Measurements from ENCODE around the gene NRP1.

NRP1 gene

DNA sequence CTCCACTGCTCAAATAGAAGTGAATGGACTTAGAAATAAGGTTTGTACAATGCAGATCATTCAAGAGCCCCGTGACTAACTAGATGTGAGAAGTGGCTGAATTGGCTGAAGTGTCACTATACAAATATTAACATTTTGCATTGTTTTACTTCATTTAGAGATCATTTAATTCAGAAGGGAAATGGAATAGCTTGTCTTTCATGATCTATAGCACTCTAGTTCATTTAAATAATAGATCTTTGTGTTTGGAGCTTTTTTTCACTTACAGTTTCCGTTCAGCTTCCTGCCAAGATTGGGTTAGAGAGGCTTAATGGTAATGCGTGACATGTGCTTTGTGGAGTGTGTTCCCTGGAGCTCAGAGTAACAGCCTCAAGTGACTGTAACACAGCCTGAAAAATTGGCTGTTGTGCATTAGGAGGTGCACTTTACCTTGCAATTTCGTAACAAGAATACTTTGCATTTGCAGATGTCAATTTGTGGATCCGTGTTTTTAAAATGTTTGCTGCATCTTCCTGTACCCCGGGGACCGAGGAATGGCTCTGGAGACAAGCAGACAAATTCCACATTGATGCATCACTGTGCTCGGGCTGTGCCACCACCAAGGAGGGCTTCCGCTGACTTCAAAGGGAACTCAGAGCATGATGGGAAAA is 170.3 kb downstream of the NRP1 start:
- H3K4me3 ChIP-seq (ENCODE audit: low read length) = no peak overlapping the region
- DNase-seq (ENCODE audit: low read depth) = peak; percentile 55
- TF ChIP-seq, protein P1, sequence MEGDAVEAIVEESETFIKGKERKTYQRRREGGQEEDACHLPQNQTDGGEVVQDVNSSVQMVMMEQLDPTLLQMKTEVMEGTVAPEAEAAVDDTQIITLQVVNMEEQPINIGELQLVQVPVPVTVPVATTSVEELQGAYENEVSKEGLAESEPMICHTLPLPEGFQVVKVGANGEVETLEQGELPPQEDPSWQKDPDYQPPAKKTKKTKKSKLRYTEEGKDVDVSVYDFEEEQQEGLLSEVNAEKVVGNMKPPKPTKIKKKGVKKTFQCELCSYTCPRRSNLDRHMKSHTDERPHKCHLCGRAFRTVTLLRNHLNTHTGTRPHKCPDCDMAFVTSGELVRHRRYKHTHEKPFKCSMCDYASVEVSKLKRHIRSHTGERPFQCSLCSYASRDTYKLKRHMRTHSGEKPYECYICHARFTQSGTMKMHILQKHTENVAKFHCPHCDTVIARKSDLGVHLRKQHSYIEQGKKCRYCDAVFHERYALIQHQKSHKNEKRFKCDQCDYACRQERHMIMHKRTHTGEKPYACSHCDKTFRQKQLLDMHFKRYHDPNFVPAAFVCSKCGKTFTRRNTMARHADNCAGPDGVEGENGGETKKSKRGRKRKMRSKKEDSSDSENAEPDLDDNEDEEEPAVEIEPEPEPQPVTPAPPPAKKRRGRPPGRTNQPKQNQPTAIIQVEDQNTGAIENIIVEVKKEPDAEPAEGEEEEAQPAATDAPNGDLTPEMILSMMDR (conservative IDR thresholded peaks at IDR 0.05; ENCODE audit: low read length) = no peak

DNA sequence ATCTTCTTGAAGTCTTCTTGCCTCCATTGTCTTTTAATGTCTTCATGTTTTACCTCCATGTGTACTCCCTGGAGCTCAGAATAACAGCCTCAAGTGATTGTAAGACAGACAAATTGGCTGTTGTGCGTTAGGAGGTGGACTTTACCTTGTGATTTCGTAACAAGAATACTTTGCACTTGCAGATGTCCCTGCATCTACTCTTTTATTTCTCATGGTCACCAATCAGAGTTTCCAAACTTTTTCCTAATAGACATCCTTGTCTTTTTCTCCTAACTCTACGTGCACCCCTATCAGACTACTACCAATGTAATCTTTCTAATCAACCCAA is 172.3 kb downstream of the NRP1 start:
- TF ChIP-seq, protein P1 (conservative IDR thresholded peaks at IDR 0.05; ENCODE audit: low read length) = no peak
- H3K4me3 ChIP-seq (ENCODE audit: low read length) = no peak overlapping the region
- no peak for DNase-seq (ENCODE audit: low read depth)

DNA sequence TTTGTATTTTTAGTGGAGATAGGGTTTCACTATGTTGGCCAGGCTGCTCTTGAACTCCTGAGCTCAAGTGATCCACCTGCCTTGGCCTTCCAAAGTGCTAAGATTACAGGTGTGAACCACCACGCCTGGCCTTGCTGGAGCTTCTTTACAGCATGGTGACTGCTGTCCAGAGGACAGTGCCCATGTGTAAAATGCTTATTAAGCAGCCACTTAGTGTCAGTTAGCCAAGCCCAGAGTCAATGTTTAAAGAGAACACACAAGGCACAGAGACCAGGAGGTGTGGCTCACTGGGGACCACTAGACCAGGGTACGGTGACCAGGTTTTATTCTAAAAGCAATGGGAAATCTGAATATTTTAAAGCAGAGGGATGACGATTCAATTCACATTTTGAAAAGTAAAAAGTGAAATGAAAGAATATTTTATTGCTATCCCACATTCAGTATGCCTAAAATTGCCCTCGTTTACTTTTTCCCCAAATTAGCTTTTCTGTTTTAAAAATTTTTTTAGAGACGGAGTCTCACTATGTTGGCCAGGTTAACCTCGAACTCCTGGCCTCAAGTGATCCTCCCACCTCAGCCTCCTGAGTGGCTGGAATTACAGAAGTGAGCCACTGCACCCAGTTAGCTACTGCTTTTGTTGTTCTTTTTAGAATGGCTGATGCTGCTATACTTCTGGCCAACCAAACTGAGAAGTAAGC is 172.8 kb downstream of the NRP1 start:
- DNase-seq (ENCODE audit: low read depth) = no peak

DNA sequence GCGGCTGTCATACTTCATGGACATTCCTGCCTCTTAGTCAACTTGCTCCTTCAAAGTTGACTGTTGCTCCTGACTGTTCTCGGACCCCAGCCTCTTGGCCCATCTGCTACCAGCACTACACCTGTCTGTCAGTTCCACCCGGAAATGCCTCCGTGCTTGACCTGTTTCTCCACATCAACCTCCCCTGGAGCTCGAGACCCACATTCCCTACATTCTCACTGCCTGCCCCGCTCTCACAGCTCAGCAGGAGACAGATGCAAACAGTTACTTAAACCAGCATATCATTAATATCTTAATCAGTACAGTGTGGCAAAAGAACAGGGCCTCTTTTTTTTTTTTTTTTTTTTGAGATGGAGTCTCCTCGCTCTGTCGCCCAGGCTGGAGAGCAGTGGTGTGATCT is 174.3 kb downstream of the NRP1 start:
- H3K4me3 ChIP-seq (ENCODE audit: low read length) = no peak overlapping the region
- TF ChIP-seq, protein P1 (conservative IDR thresholded peaks at IDR 0.05; ENCODE audit: low read length) = no peak
- no peak for DNase-seq (ENCODE audit: low read depth)

More for the DNA sequence above, 172.8 kb downstream of the NRP1 start:
- no peak overlapping the region for H3K4me3 ChIP-seq (ENCODE audit: low read length)
- TF ChIP-seq, protein P1 (conservative IDR thresholded peaks at IDR 0.05; ENCODE audit: low read length) = no peak

DNA sequence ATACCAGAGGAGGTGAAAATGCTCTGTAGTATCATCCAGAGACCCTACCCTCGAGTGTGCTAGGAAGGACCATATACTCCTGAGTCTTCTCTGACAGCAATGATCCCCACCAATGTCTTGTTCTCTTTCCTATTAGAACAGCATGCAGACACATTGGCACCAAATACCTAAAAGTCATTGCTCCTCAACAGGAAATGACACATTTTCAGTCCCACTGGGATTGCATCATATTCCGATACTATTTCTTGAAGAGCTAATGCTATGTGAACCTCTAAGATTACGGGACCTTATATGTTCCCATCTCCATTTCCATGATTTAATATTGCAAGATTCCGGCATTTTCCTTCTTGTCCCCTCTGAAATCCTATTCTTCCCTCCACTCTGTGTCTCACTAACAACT is 177.4 kb downstream of the NRP1 start:
- no peak overlapping the region for H3K4me3 ChIP-seq (ENCODE audit: low read length)
- peak; percentile 76 for DNase-seq (ENCODE audit: low read depth)
- TF ChIP-seq, protein P1 (conservative IDR thresholded peaks at IDR 0.05; ENCODE audit: low read length) = no peak

DNA sequence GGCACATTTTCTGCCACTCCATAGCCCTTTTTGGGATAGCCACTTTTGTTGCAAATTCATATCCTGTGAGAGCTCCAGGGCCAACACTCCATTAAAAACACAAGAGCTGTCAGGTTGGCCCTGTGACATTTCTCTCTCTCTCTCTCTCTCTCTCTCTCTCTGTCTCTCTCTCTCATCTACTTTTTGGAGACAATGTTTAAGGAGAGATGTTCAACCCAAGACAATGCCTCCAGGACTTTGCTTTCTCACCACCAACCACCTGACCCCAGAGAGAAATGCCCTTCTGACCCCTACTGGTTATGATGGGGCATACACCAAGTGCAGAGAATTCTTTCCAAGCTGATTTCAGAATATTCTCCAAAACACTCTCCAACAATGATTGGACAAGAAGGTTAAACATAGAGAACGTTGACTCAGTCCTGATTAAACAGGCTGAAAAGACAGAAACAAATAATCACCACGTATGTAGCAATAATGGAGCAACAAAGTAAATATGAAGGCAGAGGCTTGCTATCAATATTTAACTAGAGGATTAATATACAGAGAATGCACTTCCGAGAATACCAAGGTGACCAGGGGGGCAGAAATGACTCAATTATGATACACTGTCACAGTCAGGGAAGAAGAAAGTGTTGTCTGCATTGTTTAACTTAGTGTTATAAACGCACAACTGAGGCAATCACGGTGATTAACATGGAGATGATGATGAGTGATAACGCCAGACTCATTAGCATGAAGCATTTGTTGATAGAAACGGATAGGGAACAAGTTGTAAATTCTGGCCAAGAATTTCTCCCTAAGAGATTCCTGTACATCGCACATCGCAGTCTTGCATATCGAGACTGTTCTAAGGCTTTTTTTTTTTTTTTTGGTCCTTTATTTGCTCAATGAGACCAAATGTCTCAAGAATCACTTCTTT is 178.5 kb downstream of the NRP1 start:
- H3K4me3 ChIP-seq (ENCODE audit: low read length) = no peak overlapping the region
- peak; percentile 81 for DNase-seq (ENCODE audit: low read depth)
- TF ChIP-seq, protein P1 (conservative IDR thresholded peaks at IDR 0.05; ENCODE audit: low read length) = peak; percentile 76
